ENCODE measurements around the gene NCAM1.

DNA sequence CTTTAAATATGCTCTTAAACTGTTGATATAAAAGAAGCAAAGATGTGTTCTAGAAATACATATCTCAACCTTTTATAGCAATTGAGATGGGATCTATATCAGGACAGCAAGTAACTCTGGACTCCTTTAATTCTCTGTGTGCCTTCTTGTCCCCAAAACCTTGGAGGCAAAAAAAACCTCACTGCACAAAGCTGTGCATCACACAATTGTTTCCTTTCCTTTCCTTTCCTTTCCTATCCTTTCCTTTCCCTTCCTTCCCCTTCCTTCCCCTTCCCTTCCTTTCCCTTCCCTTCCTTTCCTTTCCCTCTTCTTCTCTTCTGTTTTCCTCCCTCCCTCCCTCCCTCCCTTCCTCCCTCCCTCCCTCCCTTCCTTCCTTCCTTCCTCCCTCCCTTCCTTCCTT is 343.7 kb downstream of the NCAM1 start:
- TF ChIP-seq ZNF274 (IDR thresholded peaks at IDR 0.05; ENCODE audit: low read depth, low read length), result no peak
- TF ChIP-seq SUZ12 (IDR thresholded peaks at IDR 0.05; ENCODE audit: extremely low read depth, insufficient read depth, insufficient read length), result no peak
- no peak for TF ChIP-seq YY1 (IDR thresholded peaks at IDR 0.05; ENCODE audit: insufficient read depth, insufficient read length)
